Fibroblast of lung (primary cell): ENCODE results near the gene B4GALT7. TPM values are rescaled to one million over a fixed set of nuclear protein-coding genes. Genes with fewer than 3 reads are reported as not detected.

Experiments used
- DNase-seq, 2 donors: peaks; one replicate each; pipeline versions ENCODE4 v3.0.0 to v3.0.0-alpha.2; 2010; ENCODE audit warnings: low read depth in 2 of 2
- H2AFZ ChIP-seq: 2 replicates; pipeline ENCODE4 v1.5.1; 2012; ENCODE audit warnings: low read length, control low read depth, inconsistent platforms
- H3K27ac ChIP-seq: 2 replicates; pipeline ENCODE4 v1.5.1; 2011; ENCODE audit warnings: low read length, control low read depth; ENCODE audit not compliant: insufficient read depth
- H3K27me3 ChIP-seq: 2 replicates; pipeline ENCODE4 v1.5.1; 2011; ENCODE audit warnings: mild to moderate bottlenecking, low read length; ENCODE audit not compliant: control insufficient read depth, insufficient read depth
- H3K36me3 ChIP-seq: 2 replicates; pipeline ENCODE4 v1.5.1; 2011; ENCODE audit warnings: low read length; ENCODE audit not compliant: control insufficient read depth, insufficient read depth
- H3K4me1 ChIP-seq: 2 replicates; pipeline ENCODE4 v1.5.1; 2011; ENCODE audit warnings: low read length; ENCODE audit not compliant: control insufficient read depth, insufficient read depth; ENCODE audit errors: extremely low read depth
- H3K4me2 ChIP-seq: 2 replicates; pipeline ENCODE4 v1.5.1; 2011; ENCODE audit warnings: low read length, control low read depth; ENCODE audit not compliant: insufficient read depth; ENCODE audit errors: extremely low read depth
- H3K4me3 ChIP-seq, 4 experiments: fragments of 200-600 bp in 1 of 4; sonication (generic) in 1 of 4; replicated peaks in 1 of 4; 2 replicates each; pipeline ENCODE4 v1.5.1; 2011 to 2016; ENCODE audit warnings: low read length in 4 of 4, low read depth in 3 of 4, mild to moderate bottlenecking in 3 of 4, control low read depth in 2 of 4, inconsistent platforms in 1 of 4, mixed read lengths in 1 of 4; ENCODE audit not compliant: insufficient read depth in 1 of 4; ENCODE audit errors: control extremely low read depth in 1 of 4
- H3K79me2 ChIP-seq: 2 replicates; pipeline ENCODE4 v1.5.1; 2012; ENCODE audit warnings: mild to moderate bottlenecking, low read length, inconsistent platforms; ENCODE audit not compliant: control insufficient read depth, insufficient read depth
- H3K9ac ChIP-seq: 2 replicates; pipeline ENCODE4 v1.5.1; 2011; ENCODE audit warnings: mild to moderate bottlenecking, low read length, control low read depth; ENCODE audit not compliant: insufficient read depth
- H3K9me3 ChIP-seq: 2 replicates; pipeline ENCODE4 v1.5.1; 2012; ENCODE audit warnings: low read depth, low read length; ENCODE audit not compliant: control insufficient read depth, insufficient read depth
- H4K20me1 ChIP-seq: 2 replicates; pipeline ENCODE4 v1.5.1; 2011; ENCODE audit warnings: low read length; ENCODE audit not compliant: control insufficient read depth, insufficient read depth; ENCODE audit errors: extremely low read depth
- EZH2 ChIP-seq: IDR thresholded peaks from 2 replicates; pipeline ENCODE4 v1.5.1; 2012; ENCODE audit warnings: low read length, control low read depth, mild to moderate bottlenecking; ENCODE audit errors: missing control alignments
- polyA plus RNA-seq, 2 donors: library from polyadenylated mRNA; depleted of rRNA in 1 of 2; stranded (reverse) in 1 of 2; unstranded in 1 of 2; fragments of >200 nt; gene quantifications; 2 replicates each; pipeline ENCODE4 v1.2.1, GENCODE V29; 2011 to 2012; ENCODE audit warnings: missing spikeins in 1 of 2
- total RNA-seq: library from RNA; depleted of rRNA; stranded (reverse); fragments of >200 nt; gene quantifications from 2 replicates; pipeline ENCODE4 v1.2.1, GENCODE V29; 2014
- TF ChIP-seq, protein P1 (sequence below), 2 donors: IDR thresholded peaks in 1 of 2; conservative IDR thresholded peaks in 1 of 2; 1 replicate in 1 of 2; 2 replicates in 1 of 2; pipeline ENCODE4 v1.5.1; 2011 to 2012; ENCODE audit warnings: low read length in 2 of 2, control low read depth in 1 of 2, inconsistent platforms in 1 of 2, low read depth in 1 of 2, mild to moderate bottlenecking in 1 of 2

B4GALT7 gene
- total and polyA plus RNA-seq, 2 donors (not counting 1 experiment from before 2014, with no cell fraction given), result 20.8 to 29.1 TPM

DNA sequence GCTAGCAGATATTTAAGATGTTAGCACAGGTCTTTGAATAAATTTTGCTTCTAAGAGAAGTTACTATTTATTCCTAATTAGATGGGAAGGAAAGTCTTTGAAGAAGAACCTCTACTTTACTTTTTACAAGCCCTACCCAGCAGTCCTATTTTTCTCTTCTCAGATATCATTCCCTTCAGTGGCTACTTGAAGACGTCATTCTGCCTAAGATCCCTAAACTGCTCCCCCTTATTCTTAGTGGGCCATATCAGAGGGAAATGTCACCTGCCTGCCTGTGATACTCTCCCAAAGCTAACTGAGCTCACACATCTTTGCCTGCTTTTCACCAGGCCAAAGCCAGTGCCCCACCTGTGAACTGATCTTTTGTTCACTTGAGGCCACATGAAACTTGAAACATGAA is 24.4 kb upstream of the B4GALT7 start:
- Histone ChIP-seq H4K20me1 (no peaks in the 10 kb centered on the region), H3K27me3 (no peaks in the 10 kb centered on the region), H3K9ac (no peak overlapping the region), H3K4me3 (no peak overlapping the region), H3K4me1 (no peaks in the 10 kb centered on the region), H3K27ac (no peak overlapping the region), H3K9me3 (no peaks in the 10 kb centered on the region), H3K79me2 (no peaks in the 10 kb centered on the region), H3K4me2 (no peak overlapping the region), H2AFZ (no peak overlapping the region), H3K36me3 (no peaks in the 10 kb centered on the region)
- no peak for DNase-seq
- TF ChIP-seq EZH2, result no peak
- TF ChIP-seq, protein P1, sequence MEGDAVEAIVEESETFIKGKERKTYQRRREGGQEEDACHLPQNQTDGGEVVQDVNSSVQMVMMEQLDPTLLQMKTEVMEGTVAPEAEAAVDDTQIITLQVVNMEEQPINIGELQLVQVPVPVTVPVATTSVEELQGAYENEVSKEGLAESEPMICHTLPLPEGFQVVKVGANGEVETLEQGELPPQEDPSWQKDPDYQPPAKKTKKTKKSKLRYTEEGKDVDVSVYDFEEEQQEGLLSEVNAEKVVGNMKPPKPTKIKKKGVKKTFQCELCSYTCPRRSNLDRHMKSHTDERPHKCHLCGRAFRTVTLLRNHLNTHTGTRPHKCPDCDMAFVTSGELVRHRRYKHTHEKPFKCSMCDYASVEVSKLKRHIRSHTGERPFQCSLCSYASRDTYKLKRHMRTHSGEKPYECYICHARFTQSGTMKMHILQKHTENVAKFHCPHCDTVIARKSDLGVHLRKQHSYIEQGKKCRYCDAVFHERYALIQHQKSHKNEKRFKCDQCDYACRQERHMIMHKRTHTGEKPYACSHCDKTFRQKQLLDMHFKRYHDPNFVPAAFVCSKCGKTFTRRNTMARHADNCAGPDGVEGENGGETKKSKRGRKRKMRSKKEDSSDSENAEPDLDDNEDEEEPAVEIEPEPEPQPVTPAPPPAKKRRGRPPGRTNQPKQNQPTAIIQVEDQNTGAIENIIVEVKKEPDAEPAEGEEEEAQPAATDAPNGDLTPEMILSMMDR (conservative IDR thresholded peaks at IDR 0.05 in 1 of 2, IDR thresholded peaks at IDR 0.05 in 1 of 2; ENCODE audit: low read depth in 1 of 2, low read length in 2 of 2), result no peak

DNA sequence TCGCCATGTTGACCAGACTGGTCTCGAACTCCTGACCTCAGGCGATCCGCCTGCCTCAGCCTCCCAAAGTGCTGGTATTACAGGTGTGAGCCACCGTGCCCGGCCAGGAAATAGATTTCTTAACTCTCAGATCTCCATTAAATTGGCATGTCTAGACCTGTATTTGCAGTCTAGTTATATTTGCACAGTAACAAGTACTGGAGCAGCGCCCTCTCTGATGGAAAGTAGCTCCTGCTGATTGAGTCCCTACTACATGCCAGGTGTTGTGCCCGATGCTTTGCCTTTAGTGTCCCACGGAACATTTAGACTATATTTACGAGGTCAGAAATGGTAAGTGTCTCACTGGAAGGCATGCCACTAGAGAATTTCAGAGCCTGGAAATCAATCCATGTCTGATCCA is 23.8 kb upstream of the B4GALT7 start:
- Histone ChIP-seq H3K9ac (no peak overlapping the region), H3K27me3 (no peaks in the 10 kb centered on the region), H3K4me3 (no peak overlapping the region), H3K27ac (no peak overlapping the region), H2AFZ (no peak overlapping the region), H3K9me3 (no peaks in the 10 kb centered on the region), H3K4me2 (no peak overlapping the region), H3K4me1 (no peaks in the 10 kb centered on the region), H4K20me1 (no peaks in the 10 kb centered on the region), H3K36me3 (no peaks in the 10 kb centered on the region), H3K79me2 (no peaks in the 10 kb centered on the region)
- DNase-seq, result no peak
- TF ChIP-seq, protein P1 (conservative IDR thresholded peaks at IDR 0.05 in 1 of 2, IDR thresholded peaks at IDR 0.05 in 1 of 2; ENCODE audit: low read depth in 1 of 2, low read length in 2 of 2), result no peak

DNA sequence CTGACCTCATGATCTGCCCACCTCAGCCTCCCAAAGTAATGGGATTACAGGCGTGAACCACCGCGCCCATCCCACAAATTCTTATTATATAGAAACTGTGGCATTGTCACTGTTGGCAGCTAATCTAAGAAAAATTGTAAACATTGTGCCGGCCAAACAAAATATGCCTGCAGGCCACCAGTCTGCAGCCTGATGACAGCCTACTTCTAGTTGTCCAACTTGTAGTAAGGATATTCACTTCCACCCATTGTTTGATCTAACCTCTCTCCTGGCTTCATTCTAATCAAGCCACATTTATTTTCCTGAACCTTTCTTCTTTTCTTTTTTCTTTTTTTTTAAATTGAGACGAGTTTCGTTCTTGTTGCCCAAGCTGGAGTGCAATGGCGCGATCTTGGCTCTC is 21.6 kb upstream of the B4GALT7 start:
- H3K4me2 ChIP-seq, result no peak overlapping the region
- H3K4me3 ChIP-seq, result no peak overlapping the region
- no peaks in the 10 kb centered on the region for H3K36me3 ChIP-seq
- no peaks in the 10 kb centered on the region for H3K79me2 ChIP-seq
- H3K4me1 ChIP-seq, result no peaks in the 10 kb centered on the region
- H3K9ac ChIP-seq, result no peak overlapping the region
- no peak overlapping the region for H3K27ac ChIP-seq
- no peaks in the 10 kb centered on the region for H3K27me3 ChIP-seq
- no peak for DNase-seq
- TF ChIP-seq, protein P1 (conservative IDR thresholded peaks at IDR 0.05 in 1 of 2, IDR thresholded peaks at IDR 0.05 in 1 of 2; ENCODE audit: low read depth in 1 of 2, low read length in 2 of 2), result no peak
- no peak for TF ChIP-seq EZH2
- H4K20me1 ChIP-seq, result no peaks in the 10 kb centered on the region
- H2AFZ ChIP-seq, result no peak overlapping the region
- no peaks in the 10 kb centered on the region for H3K9me3 ChIP-seq
